H7 (cell line): ENCODE measurements around the gene MLC1. TPM values are rescaled to one million over a fixed set of nuclear protein-coding genes. Genes with fewer than 3 reads are reported as not detected.
A peak's percentile ranks its signal among the peaks of the same experiment; 100 is the strongest.

Experiments used
- DNase-seq: peaks from one replicate; pipeline ENCODE4 v3.0.0; 2012
- H3K27me3 ChIP-seq: 2 replicates; pipeline ENCODE4 v1.6.0; 2011; ENCODE audit warnings: mild to moderate bottlenecking, low read length; ENCODE audit not compliant: control insufficient read depth, insufficient read depth
- H3K36me3 ChIP-seq: replicated peaks from 2 replicates; pipeline ENCODE4 v1.5.1; 2011; ENCODE audit warnings: low read length; ENCODE audit not compliant: control insufficient read depth, insufficient read depth
- H3K4me3 ChIP-seq: 2 replicates; pipeline ENCODE4 v1.5.1; 2011; ENCODE audit warnings: low read depth, mild to moderate bottlenecking, control low read depth, low read length, moderate library complexity; ENCODE audit not compliant: insufficient read depth
- total RNA-seq: library from RNA; depleted of rRNA; stranded (reverse); fragments of >200 nt; shearing (Covaris generic); gene quantifications from 2 replicates; pipeline ENCODE4 v1.2.3, GENCODE V29; 2014

The MLC1 gene
- total RNA-seq, 1 experiment from 2014 or later, result 0.14 TPM

DNA sequence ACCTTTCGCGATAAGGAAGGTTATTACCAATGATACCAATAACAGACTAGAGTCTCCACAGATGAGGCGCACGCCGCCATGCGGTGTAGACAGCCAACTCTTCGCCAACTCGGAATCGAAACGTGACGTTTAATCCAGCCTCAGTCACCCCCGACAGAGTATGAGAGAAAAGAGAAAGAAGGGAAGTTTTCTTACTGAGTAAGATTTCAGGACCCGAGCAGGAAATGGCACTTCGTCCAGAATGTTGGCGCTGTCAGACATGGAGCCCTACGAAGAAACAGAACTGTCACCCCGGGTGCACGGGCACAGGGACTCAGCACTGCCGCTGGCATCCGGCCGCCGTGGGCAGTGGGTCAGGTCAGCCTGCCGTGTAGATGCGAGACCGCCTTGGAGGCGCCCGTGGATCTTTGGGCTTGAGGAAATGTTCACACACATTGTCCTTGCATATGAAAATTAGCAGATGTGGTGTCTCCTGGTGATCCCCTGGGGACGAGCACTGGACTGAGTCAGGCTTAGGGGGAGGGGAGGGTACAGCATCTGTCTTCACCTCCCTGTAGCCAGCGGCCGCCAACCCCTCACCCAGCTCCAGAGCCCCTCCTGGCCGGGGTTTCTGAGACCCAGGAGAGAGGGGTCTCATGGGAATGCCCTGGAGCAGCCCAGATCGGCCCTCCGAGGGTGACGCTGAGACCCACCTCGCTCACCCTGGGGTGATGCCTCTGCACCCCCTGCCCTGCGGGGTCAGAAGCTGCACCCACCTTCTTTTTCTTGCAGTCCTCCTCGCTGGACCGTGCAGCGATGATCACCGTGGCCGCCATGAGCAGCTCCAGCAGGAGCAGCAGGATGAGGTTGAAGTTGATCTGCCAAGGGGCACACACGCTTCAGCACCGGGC, 8.3 kb downstream of the MLC1 start:
- peak; percentile 52 for DNase-seq
- no peak overlapping the region for H3K4me3 ChIP-seq
- no peaks in the 10 kb centered on the region for H3K36me3 ChIP-seq
- no peaks in the 10 kb centered on the region for H3K27me3 ChIP-seq

DNA sequence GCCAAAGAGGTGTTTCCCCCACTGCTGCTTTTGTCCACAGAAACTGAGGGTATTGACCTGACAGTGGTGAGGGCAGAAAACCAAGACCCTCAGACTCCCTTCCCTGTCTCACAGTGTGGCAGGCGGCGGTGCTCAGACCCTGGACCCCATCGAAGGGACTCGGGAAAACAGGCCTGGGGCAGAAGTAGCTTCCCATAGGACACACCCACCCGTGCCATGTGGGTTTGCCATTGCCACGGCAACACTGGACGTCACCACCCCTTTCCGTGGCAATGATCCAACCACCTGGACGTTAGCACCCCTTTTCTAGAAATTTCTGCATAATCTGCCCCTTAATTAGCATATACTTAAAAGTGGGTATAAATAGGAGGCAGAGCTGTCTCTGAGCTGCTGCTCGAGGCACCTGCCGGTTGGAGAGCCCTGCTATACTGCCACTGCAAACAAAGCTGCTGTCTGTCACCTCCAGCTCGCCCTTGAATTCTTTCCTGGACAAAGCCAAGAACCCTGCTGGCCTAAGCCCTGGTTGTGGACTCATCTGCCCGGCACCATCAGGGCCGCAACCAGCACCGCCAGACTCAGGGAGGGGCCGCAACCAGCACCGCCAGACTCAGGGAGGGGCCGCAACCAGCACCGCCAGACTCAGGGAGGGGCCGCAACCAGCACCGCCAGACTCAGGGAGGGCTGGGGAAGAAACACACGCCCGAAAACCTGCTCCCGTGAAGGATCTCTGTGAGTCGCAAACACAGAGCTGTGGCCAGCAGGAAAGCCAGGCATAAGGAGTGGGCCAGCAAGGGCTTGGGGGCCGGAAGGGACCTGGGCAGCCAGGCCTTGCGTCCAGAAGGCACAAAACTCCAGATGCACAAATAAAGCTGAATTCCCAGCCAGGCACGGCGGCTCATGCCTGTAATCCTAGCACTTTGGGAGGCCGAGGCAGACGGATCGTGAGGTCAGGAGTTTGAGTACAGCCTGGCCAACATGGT, 10.4 kb downstream of the MLC1 start:
- H3K27me3 ChIP-seq, result no peaks in the 10 kb centered on the region
- peak; percentile 75 for DNase-seq
- H3K4me3 ChIP-seq, result no peak overlapping the region
- no peaks in the 10 kb centered on the region for H3K36me3 ChIP-seq

DNA sequence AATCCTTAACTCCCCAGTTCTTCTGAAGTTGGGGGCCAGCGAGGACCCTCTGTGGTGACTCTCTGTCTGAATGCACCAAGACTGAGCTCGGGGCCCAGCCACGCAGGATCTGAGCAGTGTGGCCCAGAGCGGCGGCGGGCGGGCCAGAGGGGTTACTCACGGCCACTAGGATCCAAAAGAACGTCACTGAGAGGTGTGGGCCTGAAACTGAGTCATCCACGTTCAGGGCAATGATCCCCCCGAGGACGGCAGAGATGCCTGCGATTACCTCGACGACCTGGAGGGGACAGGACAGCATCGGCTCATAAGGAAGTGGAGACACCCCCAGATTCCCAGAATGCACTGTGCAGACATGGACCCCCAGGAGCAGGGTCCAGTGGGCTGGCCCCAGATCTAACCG, 11.2 kb downstream of the MLC1 start:
- no peaks in the 10 kb centered on the region for H3K36me3 ChIP-seq
- peak; percentile 88 for DNase-seq

DNA sequence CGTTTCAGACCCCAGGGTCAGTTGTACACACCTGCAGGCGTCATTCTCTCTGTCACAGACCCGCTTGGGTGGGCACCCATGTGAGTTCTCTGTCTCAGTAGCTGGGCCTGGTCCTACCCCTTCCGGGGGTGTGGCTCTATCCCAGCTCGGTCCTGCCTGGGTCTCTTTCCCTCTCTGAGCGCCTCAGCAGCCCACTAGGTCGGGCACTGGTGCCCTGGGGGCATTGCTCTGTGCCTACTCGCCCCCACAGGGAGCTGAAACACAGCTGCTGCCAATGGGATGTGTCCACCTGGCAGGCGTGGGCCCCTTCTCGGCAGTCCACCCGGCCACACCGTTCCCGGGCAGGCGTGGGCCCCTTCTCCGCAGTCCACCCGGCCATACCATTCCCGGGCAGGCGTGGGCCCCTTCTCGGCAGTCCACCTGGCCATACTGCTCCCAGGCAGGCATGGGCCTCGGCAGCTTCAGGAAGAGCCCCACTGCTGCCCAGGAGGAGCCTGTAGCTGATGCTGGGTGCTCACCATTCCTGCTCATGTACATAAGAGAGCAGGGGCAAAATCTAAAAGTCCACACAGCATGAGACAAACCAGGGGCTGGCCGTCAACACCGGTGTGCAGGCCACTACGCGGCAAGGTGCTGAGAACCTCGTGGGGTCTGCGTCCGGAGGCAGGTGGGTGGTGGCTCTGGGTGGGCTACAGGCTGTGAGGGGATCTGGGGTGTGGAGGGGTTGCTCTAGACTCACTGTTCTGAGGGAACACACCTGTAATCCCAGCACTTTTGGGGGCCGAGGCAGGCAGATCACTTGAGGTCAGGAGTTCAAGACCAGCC, 12.3 kb downstream of the MLC1 start:
- H3K27me3 ChIP-seq, result no peaks in the 10 kb centered on the region
- peak; percentile 56 for DNase-seq
- no peaks in the 10 kb centered on the region for H3K36me3 ChIP-seq
- no peak overlapping the region for H3K4me3 ChIP-seq

More for the DNA sequence above, 11.2 kb downstream of the MLC1 start:
- H3K4me3 ChIP-seq, result no peak overlapping the region
- H3K27me3 ChIP-seq, result no peaks in the 10 kb centered on the region

DNA sequence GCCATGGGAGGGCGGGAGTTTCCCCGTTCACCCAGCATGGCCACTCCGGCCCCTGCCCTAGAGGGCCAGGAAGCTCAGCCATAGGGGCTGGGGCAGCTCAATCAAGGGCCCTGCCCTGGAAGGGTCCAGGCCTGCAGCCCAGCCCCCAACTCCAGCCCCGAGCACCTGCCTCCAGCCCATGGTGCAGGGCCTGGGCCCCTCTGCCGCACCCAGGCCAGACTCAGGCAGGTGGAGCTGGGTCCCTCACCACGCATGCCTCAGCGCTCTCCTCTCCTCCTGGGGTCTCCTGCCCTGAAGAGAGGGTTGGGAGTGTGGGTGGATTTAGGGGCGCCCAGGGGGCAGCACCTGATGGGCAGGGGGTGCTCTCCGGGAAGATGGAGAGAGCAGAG, 13.1 kb downstream of the MLC1 start:
- Histone ChIP-seq H3K4me3 (no peak overlapping the region), H3K27me3 (no peaks in the 10 kb centered on the region), H3K36me3 (no peaks in the 10 kb centered on the region)
- DNase-seq, result peak; percentile 74

DNA sequence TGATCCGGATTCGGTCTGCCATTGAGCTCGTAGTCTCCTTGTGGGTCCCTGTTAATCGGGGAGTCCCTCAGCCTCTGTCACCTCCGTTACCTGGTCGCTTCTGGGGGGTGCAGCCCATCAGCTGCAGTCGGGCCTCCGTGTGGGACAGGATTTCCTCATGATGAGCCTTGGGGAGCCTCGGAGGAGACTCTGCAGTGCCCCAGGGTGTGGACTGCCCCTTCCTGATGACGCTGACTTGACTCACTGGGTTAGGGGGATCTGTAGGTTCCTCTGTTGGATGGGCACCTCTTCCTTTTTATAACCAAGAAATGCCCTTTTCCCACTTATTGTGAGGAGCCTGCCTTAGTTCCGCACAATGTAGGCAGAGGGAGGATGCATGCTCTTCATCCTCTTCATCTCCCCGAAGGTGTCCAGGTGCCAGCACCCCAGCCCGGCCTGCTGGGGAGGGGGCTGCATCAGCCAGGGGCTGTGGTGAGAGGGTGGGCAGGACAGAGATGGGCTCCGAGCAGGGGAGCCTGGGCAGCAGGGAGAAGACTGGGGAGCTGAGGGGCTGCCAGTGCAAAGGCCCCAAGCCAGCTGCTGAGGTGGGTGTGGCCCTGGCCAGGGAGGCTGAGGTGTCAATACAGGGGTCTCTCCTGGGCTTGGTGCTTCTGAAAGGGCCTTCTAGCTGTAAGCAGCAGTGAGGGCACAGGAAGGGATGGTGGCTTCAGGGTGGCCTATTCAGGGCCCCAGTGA, 13.6 kb downstream of the MLC1 start:
- DNase-seq, result peak; percentile 41
- Histone ChIP-seq H3K36me3 (no peaks in the 10 kb centered on the region), H3K4me3 (no peak overlapping the region), H3K27me3 (no peaks in the 10 kb centered on the region)

DNA sequence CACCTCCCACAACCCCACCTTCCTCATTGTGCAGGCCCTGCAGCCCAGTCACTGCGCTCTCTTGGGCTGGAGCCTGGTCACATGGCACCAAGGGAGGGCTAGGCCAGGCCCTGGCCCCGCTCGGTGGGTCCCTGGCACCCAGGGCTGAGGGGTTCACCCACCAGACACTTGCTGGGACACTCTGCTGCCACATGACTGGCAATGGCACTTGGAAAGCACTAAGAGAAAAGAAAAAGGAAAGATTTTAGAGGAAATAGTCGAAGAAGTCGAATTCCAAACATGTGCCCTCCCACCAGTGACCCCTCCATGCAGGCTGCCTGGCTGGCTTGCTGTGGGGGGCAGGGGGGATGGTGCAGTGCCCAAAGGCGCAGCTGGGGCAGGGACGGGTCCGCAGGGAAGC, 14.9 kb downstream of the MLC1 start:
- Histone ChIP-seq H3K36me3 (no peaks in the 10 kb centered on the region), H3K4me3 (no peak overlapping the region), H3K27me3 (no peaks in the 10 kb centered on the region)
- peak; percentile 55 for DNase-seq

DNA sequence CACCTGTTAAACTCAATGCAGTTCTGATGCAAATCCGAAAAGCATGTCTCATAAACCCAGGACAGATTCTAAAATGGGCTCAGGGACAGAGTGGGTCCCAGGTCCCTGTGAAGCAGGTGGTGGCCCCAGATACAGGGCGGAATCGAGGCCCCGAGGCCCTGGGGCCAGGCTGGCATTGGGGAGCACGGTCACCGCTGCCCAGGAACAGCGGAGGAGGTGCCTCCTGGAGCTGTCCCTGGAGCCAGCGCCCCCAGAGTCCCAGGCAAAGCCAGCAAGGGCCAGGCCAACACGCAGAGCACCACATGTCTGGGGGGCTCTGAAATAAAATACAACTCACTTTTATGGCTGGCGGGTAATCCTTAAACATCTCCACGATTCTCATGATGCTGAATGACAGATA, 17.1 kb downstream of the MLC1 start:
- DNase-seq, result no peak
- H3K36me3 ChIP-seq, result no peaks in the 10 kb centered on the region

DNA sequence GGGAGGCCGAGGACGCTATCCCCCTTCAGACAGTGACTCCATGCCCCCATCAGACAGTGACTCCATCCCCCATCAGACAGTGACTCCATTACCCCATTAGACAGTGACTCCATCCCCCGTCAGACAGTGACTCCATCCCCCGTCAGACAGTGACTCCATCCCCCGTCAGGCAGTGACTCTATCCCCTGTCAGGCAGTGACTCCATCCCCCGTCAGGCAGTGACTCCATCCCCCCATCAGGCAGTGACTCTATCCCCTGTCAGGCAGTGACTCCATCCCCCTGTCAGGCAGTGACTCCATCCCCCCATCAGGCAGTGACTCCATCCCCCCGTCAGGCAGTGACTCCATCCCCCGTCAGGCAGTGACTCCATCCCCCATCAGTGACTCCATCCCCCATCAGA, 18.0 kb downstream of the MLC1 start:
- H3K36me3 ChIP-seq, result no peaks in the 10 kb centered on the region
- no peak overlapping the region for H3K4me3 ChIP-seq
- no peaks in the 10 kb centered on the region for H3K27me3 ChIP-seq
- no peak for DNase-seq

More for the DNA sequence above, 17.1 kb downstream of the MLC1 start:
- H3K4me3 ChIP-seq, result no peak overlapping the region
- no peaks in the 10 kb centered on the region for H3K27me3 ChIP-seq

DNA sequence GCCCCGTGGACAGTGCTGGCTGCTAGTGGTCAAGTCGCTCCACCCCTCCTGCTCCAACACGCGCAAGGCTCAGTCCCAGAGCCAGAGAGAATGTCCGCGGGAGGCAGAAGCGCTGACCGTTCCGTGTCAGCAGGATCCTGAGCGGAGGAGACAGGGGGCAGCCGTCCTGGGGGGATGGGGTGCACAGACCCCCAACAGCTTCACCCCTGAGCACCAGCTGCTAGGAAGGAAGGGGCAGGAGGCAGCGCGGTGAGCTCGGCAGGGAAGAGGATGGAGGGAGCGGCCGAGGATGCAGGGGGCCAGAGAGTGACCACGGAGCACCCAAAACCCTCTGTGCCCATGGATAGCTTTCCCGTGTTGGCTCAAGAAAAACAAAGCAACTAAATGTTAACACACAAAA, 20.8 kb downstream of the MLC1 start:
- peak; percentile 45 for DNase-seq
- Histone ChIP-seq H3K27me3 (no peaks in the 10 kb centered on the region), H3K36me3 (no peaks in the 10 kb centered on the region)

DNA sequence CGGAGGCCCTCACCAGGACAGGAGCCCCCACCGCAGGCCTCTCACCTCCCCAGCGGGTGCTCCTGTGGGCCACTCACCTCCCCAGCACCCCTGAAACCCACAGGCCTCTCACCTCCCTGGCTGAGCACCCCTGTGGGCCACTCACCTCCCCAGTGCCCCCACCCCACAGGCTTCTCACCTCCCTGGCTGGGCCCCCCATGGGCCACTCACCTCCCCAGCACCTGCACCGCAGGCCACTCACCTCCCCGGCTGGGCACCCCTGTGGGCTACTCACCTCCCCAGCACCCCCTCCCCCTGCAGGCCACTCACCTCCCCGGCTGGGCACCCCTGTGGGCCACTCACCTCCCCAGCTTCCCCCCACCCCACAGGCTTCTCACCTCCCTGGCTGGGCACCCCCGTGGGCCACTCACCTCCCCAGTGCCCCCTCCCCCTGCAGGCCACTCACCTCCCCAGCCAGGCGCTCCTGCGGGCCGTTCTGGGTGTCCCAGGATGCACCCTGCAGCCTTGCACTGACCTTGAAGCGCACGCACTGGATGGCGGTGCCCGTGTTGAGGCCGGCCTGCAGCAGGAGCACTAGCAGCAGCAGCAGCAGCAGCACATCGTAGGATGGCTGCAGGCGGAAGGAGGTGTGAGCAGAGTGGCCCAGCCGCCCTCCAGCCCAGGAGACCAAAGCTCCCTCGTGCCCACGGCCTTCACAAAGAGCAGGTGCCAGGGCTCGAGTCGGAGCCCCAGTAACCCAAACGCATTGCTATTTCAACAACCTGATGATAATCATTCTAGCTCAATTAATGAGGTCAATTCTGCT, 21.4 kb downstream of the MLC1 start:
- H3K27me3 ChIP-seq, result peaks cover 1% of the 10 kb centered on the region
- no peak overlapping the region for H3K4me3 ChIP-seq
- peak; percentile 53 for DNase-seq
- no peaks in the 10 kb centered on the region for H3K36me3 ChIP-seq

More for the DNA sequence above, 20.8 kb downstream of the MLC1 start:
- H3K4me3 ChIP-seq, result no peak overlapping the region

DNA sequence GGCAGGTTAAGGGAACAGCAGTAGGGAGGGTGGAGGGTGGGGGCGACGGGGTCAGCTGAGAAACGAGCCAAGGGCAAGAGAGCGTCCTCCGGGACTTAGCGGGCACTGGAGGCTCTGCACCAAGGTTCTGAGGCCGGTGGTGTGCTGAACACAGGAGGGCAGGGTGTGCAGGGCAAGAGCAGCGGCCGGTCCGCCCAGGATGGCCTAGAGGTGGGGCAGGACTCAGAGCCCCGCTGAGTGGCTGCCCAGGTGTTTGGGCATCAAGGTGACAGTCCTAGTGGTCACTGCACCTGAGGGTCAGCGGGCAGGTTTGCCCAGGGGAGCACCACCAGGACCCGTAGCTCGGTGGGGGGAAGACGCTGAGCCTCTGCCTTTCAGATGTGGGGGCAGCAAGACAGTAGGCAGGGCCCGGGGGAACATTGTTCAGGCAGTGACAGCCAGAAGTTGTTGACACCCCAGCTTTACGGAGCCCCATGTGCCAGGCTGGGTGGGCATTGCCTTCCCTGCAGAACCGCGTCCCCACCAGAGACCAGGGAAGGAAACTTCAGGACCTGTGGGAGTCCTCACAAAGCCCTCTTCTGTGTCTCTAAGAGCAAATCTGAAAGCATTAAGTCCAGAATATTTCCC, 22.6 kb downstream of the MLC1 start:
- H3K4me3 ChIP-seq, result no peak overlapping the region
- H3K36me3 ChIP-seq, result no peaks in the 10 kb centered on the region
- H3K27me3 ChIP-seq, result peaks cover 11% of the 10 kb centered on the region
- peak; percentile 50 for DNase-seq
